Stimulated activated CD8-positive, alpha-beta memory T cell treated with anti-CD3 and anti-CD28 coated beads, Interleukin-7, amount 100 ng/mL, for 1 hour (primary cell): Measurements from ENCODE around the gene IER5.

Experiments used
- DNase-seq, 2 donors: peaks; one replicate each; pipeline ENCODE4 v3.0.0-alpha.2; 2020; ENCODE audit warnings: low read depth in 2 of 2

IER5 gene

DNA sequence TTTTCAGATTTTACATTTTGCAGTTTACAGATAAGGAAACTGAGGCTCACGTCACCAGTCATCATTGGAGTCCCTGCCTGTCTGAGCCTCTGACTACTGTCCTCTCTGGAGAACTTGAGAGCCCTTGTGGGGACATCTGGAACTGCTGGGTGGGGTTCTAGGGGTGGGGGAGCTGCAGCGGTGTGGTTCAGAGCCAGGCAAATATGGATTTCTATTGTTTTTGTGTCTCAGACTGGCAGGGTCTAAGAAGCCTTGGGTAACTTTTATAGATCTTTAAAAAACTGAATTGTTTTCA is 46.9 kb downstream of the IER5 start:
- no peak for DNase-seq

DNA sequence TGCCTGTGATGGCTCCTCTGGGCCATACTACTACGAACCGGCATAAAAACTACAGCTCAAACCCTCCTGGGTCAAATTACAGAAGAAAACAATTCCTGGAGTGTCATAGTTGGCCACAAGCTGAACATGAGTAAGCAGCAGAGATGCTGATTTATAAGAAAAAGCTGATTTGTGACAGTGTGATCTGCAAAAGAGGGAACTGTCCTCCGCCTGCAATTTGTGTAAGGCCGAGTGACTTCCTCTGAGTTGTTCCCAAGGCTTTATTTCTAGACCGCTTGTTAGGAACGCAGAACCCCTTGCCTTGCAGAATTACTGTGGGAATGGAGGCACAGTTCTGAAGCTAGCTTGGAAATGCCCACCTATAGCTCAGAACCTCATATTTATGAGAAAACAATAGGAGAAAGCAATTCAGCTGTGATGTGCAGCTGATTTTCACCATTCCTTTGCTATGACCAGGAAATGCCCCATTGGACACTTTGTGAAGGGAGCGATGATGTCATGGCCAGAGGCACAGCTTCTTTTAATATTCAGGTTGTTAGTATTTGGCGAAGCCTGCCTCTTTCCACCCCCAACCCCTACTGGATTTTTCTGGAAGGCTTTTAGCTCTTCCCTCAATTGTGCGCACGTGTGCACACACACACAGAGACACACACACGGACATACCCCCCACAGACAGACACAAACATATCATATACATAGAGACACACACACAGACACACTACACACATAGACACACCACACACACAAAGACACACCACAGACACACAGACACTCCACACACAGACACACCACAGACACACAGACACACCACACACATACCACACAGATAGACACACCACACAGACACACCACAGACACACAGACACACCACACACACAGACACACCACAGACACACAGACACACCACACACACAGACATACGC is 47.6 kb downstream of the IER5 start:
- DNase-seq, result no peak

DNA sequence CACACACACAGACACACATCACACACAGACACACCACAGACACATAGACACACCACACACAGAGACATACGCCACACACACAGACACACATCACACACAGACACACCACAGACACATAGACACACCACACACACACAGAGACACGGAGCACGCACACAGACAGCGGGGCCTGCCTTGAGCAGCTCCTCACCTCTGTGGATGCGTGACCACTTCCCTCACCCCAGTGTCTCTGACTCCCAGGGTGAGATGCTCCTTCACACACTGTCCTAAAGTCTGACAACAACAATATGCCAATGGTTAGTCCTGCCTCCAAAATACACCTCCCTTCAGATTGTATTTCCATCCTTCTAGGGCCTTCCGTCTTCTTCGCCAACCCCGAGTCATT is 48.2 kb downstream of the IER5 start:
- no peak for DNase-seq

DNA sequence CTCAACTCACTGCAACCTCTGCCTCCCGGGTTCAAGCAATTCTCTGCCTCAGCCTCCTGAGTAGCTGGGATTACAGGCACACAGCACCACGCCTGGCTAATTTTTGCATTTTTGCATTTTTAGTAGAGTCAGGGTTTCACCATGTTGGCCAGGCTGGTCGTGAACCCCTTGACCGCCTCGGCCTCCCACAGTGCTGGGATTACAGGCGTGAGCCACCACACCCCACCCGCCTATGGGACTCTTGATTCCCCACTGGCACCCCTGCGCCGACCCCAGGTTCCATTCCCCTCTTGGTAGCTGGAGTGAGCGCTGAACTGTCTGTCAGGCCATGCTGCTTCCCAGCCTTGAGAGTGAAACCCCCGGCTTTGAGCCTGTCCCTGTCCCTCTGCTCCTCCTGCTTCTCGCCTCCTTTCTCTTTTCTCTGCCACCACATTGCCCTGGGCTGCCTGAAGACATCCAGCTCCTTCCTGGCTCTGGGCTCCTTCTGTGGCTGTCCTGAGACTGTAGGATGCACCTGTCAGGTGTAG is 48.8 kb downstream of the IER5 start:
- DNase-seq, result no peak

DNA sequence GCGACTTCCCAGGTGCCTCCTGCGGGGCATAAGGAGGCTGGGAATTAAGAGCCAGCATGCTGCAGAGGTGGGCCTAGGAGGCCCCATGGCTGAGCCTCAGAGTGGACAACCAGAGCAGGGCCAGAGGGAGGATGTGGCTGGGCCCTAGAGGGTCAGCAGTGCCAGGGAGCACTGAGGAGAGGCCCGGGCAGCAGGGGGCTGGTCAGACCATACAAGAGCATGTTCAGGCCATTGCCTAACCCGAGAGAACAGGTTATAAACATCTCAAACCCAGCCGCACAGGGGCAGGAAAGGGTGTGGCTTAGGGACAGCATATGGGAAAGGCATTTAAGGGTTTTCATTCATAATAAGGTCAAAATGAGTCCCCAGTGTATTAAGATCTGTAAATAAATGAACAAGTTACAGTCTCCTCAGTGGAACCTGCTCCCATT is 51.1 kb downstream of the IER5 start:
- no peak for DNase-seq

- DNase-seq, result no peak
Observed at GRCh38 chr1:181140398-181140797, 51.9 kb downstream of the IER5 start.

DNA sequence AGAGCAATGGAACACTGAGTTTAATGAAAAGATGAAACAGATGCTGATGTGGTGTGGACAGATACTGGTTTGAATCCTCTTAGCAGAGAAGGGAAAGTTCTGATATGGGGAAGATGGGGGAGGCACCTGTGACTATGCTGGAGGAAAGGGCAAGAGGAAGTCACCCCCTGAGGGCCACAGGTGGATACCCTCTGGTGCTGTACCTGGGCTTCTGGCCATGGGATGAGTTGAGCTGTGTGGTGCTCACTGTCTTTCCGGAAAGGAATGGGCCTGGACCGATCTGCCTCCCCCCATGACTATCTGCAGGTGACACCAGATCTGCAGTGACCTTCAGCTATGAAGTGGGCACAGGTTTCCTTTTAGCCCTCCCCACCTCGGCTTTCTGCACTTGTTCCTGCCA is 52.4 kb downstream of the IER5 start:
- DNase-seq, result no peak

DNA sequence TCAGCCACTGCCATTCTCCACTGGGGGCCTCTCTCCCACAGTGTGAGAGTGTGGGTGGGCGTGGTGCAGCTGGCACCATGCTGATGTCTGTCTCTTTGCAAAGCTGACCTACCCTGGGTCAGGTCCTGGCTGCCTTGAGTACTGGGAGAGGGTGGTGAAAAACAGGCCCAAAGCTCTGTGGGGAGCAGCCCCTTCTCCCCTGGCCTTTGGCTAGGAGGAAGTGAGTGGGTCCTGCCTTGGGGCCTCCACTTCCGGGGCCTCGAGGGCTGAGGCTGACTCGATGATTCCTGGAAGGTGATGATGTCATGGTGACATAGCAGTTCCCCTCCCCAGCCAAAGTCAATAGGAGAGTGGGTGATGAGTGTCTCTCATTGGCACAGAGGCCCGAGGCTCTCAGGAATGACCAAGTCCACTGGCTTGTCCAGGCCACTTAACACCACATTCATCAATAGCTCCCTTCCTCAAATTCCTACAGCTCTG is 53.0 kb downstream of the IER5 start:
- DNase-seq, result no peak
